AG04449 (cell line): Measurements from ENCODE around the gene LARP7.
"Not testable (repeated sequence)": the region's sequence is repeated elsewhere in the genome, so short reads cannot be mapped to it uniquely, and the experiment has no call there.

Experiments used
- CTCF ChIA-PET: fragments of 350-600 bp; formaldehyde crosslinking; extraction: SDS; loops from one replicate; lab custom pipeline; 2021; ENCODE audit warnings: antibody characterized with exemption; lab: Yijun Ruan, JAX
- POLR2A ChIA-PET: fragments of 400-600, 350-600 bp; formaldehyde crosslinking; extraction: SDS; loops from one replicate; lab custom pipeline; 2020; ENCODE audit warnings: antibody characterized with exemption, inconsistent platforms; lab: Yijun Ruan, JAX
- DNase-seq: peaks from one replicate; pipeline ENCODE4 v3.0.0-alpha.2; 2010; ENCODE audit warnings: low read depth, low spot score
- H3K4me3 ChIP-seq: 2 replicates; pipeline ENCODE4 v1.5.1; 2011; ENCODE audit warnings: low read depth, mild to moderate bottlenecking, control low read depth, low read length
- TF ChIP-seq, protein P1 (sequence below): IDR thresholded peaks from one replicate; pipeline ENCODE4 v1.5.1; 2011; ENCODE audit warnings: mild to moderate bottlenecking, moderate library complexity, low read length, control low read depth, inconsistent platforms; ENCODE audit not compliant: insufficient read depth; ENCODE audit errors: missing control alignments

LARP7 gene

DNA sequence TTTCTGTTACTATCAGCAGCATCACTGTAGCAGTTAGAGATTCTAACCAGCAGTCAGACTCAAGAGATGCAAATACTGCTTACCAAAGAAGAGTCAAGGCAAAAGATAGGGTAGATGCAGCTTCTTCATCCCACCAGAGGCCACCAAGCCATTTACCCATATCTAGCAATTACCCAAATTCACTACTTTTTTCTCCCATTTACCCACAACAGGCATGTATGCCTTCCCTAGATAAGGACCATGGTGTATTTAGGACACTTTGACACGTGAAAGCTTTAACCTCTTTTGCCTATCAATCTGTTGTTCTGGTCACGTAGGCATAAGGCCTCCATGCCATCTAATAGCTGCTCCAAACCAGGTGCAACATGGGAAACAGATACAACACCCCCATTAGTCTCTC is 5.6 kb downstream of the LARP7 start:
- POLR2A ChIA-PET, result no interaction called here
- CTCF ChIA-PET, result interaction anchor here (1.0 to 2.5 kb wide), 4 partner anchors 38 to 309 kb away, joined by 3 to 10 read pairs (median 4); no protein-coding TSS in a partner anchor
- TF ChIP-seq, protein P1, sequence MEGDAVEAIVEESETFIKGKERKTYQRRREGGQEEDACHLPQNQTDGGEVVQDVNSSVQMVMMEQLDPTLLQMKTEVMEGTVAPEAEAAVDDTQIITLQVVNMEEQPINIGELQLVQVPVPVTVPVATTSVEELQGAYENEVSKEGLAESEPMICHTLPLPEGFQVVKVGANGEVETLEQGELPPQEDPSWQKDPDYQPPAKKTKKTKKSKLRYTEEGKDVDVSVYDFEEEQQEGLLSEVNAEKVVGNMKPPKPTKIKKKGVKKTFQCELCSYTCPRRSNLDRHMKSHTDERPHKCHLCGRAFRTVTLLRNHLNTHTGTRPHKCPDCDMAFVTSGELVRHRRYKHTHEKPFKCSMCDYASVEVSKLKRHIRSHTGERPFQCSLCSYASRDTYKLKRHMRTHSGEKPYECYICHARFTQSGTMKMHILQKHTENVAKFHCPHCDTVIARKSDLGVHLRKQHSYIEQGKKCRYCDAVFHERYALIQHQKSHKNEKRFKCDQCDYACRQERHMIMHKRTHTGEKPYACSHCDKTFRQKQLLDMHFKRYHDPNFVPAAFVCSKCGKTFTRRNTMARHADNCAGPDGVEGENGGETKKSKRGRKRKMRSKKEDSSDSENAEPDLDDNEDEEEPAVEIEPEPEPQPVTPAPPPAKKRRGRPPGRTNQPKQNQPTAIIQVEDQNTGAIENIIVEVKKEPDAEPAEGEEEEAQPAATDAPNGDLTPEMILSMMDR, result no peak
- no peak for DNase-seq
- H3K4me3 ChIP-seq, result no peak overlapping the region

DNA sequence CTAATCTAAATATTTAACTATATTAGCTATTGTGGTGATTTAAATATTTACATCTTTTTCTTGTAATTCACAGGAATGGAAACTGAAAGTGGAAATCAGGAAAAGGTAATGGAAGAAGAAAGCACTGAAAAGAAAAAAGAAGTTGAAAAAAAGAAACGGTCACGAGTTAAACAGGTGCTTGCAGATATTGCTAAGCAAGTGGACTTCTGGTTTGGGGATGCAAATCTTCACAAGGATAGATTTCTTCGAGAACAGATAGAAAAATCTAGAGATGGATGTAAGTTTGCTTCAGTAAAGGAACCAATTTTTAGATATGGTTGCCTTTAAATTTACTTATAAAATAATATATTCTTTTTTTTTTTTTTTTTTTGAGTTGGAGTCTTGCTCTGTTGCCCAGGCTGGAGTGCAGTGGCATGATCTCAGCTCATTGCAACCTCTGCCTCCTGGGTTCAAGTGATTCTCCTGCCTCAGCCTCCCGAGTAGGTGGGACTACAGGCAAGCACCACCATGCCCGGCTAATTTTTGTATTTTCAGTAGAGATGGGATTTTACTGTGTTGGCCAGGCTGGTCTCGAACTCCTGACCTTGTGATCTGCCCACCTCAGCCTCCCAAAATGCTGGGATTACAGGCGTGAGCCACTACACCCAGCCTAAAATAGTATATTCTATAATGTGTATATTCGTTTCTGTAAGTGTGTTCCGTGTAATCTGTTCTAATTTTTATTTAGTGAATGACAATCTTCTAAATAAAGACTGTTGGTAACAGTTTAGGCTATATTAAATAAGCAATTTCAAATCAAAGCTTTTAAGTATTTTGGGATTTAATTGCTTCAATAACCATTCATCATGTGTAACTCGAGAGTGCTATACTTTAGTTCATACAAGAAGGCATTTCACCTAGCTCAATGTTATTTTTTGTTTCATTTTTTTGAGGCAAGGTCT is 7.9 kb downstream of the LARP7 start:
- DNase-seq, POLR2A ChIA-PET, H3K4me3 ChIP-seq: not testable (repeated sequence)
- CTCF ChIA-PET, result interaction anchor here (1.3 to 5.6 kb wide), 4 partner anchors 8 to 293 kb away, joined by 5 to 25 read pairs (median 10); partner anchors contain the start of genes LARP7 and ZGRF1

DNA sequence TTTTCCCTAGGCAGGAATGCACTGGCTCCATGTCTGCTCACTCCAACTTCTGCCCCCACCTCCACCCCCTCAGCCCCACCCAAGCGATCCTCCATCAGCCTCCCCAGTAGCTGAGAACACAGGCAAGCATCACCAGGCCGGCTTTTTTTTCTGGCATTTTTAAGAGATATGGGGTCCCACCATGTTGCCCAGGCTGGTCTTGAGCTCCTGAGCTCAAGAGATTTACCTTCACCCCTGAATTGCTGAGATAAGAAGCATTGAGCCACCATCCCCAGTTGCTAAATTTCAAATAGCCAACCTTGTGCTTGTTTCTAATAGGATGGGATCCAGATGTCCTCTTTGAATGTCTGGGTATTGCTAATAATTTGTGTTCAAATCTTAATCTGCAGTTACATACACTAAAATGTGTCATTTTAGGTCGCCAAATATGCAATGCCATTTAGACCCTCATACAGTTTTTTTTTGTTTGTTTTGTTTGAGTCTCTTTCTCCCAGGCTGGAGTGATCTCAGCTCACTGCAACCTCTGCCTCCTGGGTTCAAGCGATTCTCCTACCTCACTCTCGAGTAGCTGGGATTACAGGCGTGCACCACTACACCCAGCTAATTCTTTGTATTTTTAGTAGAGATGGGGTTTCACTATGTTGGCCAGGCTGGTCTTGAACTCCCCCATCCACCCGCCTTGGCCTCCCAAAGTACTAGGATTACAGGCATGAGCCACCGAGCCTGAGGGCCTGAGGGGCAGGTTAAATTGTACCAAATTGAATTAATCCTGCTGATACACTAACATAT is 8.8 kb downstream of the LARP7 start:
- DNase-seq, result no peak
- TF ChIP-seq, protein P1, result no peak
- ChIA-PET CTCF (interaction anchor here (1.3 to 5.6 kb wide), 3 partner anchors 8 to 121 kb away, joined by 6 to 25 read pairs (median 13); partner anchors contain the start of genes LARP7 and ZGRF1), POLR2A (no interaction called here)
- no peak overlapping the region for H3K4me3 ChIP-seq

DNA sequence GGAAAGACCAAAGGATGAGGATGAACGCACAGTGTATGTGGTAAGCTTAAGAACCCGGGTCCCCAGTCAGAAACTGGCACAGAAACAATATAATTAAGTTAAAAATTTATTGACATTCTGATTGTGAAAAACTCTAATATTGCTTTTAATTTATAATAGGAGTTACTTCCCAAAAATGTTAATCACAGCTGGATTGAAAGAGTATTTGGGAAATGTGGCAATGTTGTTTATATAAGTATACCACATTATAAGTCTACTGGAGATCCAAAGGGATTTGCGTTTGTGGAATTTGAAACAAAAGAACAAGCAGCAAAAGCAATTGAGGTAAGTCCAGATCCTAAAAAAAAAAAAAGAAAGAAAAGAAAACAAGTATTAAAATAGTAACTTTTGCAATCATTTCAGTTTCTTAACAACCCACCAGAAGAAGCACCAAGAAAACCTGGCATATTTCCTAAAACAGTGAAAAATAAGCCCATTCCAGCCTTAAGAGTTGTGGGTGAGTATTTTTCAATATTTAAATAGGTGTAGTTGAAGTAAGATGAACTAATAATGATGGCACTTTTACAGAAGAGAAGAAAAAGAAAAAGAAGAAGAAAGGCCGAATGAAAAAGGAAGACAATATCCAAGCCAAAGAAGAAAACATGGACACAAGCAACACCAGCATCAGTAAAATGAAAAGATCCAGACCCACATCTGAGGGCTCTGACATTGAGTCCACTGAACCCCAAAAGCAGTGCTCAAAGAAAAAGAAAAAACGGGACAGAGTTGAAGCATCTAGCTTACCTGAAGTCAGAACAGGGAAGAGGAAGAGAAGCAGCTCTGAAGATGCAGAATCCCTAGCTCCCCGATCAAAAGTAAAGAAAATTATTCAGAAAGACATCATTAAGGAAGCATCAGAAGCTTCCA is 9.9 kb downstream of the LARP7 start:
- ChIA-PET POLR2A (no interaction called here), CTCF (interaction anchor here (2.1 to 5.6 kb wide), 4 partner anchors 9 to 119 kb away, joined by 10 to 25 read pairs (median 12); partner anchors contain the start of genes LARP7 and ZGRF1)
- DNase-seq, result no peak
- no peak overlapping the region for H3K4me3 ChIP-seq
- TF ChIP-seq, protein P1, result no peak

DNA sequence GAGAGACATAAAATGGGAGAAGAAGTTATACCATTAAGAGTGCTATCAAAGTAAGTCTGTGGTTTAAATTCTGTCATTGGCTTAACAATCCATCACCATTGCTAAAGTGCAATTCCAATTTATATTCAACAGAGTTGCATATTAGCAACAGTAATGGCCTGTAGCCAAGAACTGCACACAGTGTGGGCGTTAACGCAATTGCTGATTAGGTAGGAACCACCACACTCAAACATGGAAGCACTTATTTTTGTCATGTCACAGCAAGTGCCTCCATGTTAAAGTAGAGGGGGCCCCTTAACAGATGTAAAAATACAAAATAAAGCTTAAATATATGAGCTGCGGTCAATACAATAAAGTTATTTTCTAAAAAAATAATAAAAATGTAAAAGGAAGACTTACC is 10.8 kb downstream of the LARP7 start:
- ChIA-PET CTCF (interaction anchor here (1.3 to 5.6 kb wide), 4 partner anchors 10 to 313 kb away, joined by 5 to 25 read pairs (median 10); partner anchors contain the start of genes LARP7 and ZGRF1), POLR2A (no interaction called here)
- H3K4me3 ChIP-seq, result no peak overlapping the region

More for the DNA sequence above, 10.8 kb downstream of the LARP7 start:
- TF ChIP-seq, protein P1, result no peak
- DNase-seq, result no peak
